ENCODE data around the gene ZFAND2A.
"Not testable (repeated sequence)": the region's sequence is repeated elsewhere in the genome, so short reads cannot be mapped to it uniquely, and the experiment has no call there.

GRCh38 chr7:1116383-1117008 is 43.5 kb downstream of the ZFAND2A start:
- TF ChIP-seq EZH2 (IDR thresholded peaks at IDR 0.05; ENCODE audit: insufficient read depth, poor library complexity, severe bottlenecking); EZH2phosphoT487 (IDR thresholded peaks at IDR 0.05; ENCODE audit: insufficient read depth, low read depth): not testable (repeated sequence)
